Esophagus (tissue), 2 donors: ENCODE measurements around the gene LRP1B. TPM values are rescaled to one million over a fixed set of nuclear protein-coding genes. Genes with fewer than 3 reads are reported as not detected.

Experiments
- H3K27ac ChIP-seq, 2 donors: one replicate each; pipeline ENCODE4 v1.5.1; 2013; ENCODE audit warnings: low read depth in 2 of 2, mild to moderate bottlenecking in 2 of 2, inconsistent platforms in 1 of 2, low read length in 1 of 2, moderate library complexity in 1 of 2
- H3K27me3 ChIP-seq, 2 donors: one replicate each; pipeline ENCODE4 v1.6.1; 2013; ENCODE audit warnings: low read length in 2 of 2, control low read depth in 1 of 2, mild to moderate bottlenecking in 1 of 2; ENCODE audit not compliant: insufficient read depth in 2 of 2, control insufficient read depth in 1 of 2
- H3K36me3 ChIP-seq, 2 donors: one replicate each; pipeline ENCODE4 v1.6.1; 2013; ENCODE audit warnings: low read length in 1 of 2; ENCODE audit not compliant: control insufficient read depth in 2 of 2, insufficient read depth in 2 of 2
- H3K4me1 ChIP-seq, 2 donors: one replicate each; pipeline ENCODE4 v1.6.1; 2013; ENCODE audit warnings: low read length in 1 of 2; ENCODE audit not compliant: control insufficient read depth in 2 of 2, insufficient read depth in 2 of 2
- H3K4me3 ChIP-seq, 2 donors: one replicate each; pipeline ENCODE4 v1.5.1; 2013; ENCODE audit warnings: low read length in 2 of 2, mild to moderate bottlenecking in 2 of 2, low read depth in 1 of 2, moderate library complexity in 1 of 2
- H3K9me3 ChIP-seq, 2 donors: one replicate each; pipeline ENCODE4 v1.6.1; 2013; ENCODE audit warnings: mild to moderate bottlenecking in 2 of 2, low read depth in 1 of 2, low read length in 1 of 2, moderate library complexity in 1 of 2; ENCODE audit not compliant: control insufficient read depth in 2 of 2, insufficient read depth in 1 of 2
- WGBS, 2 donors: extraction: QIAGEN DNeasy Blood & Tissue Kit; methylation state at CpG; one replicate each; pipeline ENCODE4 v1.1.7; 2013; 5-methylcytosine and 5-hydroxymethylcytosine counted together
- polyA plus RNA-seq, 2 donors: library from polyadenylated mRNA; stranded (reverse); fragments of 200-250 nt; gene quantifications; one replicate each; pipeline ENCODE4 v1.2.3, GENCODE V29; 2013
- donor health status: healthy with polysubstance abuse.
- donor health status: Bipolar disorder and iron deficiency.

The LRP1B gene
- polyA plus RNA-seq, 2 donors: 0.02 to 0.10 TPM

DNA sequence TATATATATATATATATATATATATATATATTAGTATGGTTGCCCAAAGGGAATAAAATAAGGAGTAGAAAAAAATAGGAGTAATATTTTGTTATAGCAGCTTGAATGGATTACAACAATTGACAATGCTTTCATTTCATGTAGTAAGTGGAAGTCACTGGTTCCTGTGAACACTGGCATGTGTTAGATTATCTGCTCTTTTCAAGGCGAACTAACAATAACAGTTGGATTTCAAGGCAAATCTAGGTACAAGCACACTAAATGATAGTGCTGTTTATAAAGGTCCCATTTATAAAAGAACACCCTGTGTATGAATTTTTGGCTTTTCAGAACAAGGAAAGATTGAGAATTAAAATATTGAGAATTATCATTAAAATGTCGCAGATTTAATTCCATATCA lies 1535.7 kb downstream of the LRP1B start:
- no peaks in the 10 kb centered on the region for H3K4me1 ChIP-seq
- 67 to 77% methylated on average over 2 of the region's 2 CpGs for WGBS, 2 donors
- no peak overlapping the region for H3K4me3 ChIP-seq
- no peaks in the 10 kb centered on the region for H3K9me3 ChIP-seq
- H3K27ac ChIP-seq: no peak overlapping the region
- no peaks in the 10 kb centered on the region for H3K36me3 ChIP-seq
- H3K27me3 ChIP-seq: no peaks in the 10 kb centered on the region

DNA sequence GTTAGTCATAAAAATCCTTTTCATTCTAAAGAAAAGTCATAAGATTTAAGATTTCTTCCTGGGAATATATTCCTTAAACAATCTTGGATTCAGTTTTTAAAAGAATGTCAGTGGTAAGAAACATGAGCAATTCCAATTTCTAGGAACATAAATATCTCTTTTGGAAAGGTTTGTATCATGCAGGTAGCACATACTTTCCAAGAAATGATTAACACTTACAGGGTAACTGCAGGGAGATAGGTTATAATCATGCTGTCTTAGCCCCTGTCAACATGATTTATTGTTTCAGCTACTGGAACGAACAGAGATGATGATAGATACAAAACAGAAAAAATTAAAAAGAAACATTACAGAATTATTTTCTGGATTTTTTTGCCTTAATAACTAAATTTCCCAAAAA lies 1537.7 kb downstream of the LRP1B start:
- Histone ChIP-seq H3K4me1 (no peaks in the 10 kb centered on the region), H3K4me3 (no peak overlapping the region), H3K36me3 (no peaks in the 10 kb centered on the region), H3K27me3 (no peaks in the 10 kb centered on the region), H3K27ac (no peak overlapping the region), H3K9me3 (no peaks in the 10 kb centered on the region)
- WGBS, 2 donors: 19 to 32% methylated on average over 1 of the region's 1 CpG

DNA sequence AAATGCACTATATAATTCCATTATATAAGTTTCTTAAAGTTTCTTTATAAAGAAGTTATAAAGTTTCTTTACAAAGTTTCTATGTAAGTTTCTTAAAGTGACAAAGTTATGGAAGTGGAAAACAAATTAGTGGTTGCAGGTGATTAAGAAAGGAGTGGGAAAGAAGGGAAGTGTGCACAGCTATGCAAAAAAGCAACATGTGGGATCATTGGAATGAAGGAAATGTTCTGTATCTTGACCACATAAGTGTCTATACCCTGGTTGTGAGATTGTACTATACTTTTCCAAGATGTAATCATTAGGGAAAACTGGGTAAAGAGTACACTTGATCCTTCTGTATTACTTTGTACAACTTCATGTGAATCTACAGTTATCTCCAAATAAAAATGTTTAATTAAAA lies 1541.1 kb downstream of the LRP1B start:
- Histone ChIP-seq H3K36me3 (no peaks in the 10 kb centered on the region), H3K27me3 (no peaks in the 10 kb centered on the region), H3K27ac (no peak overlapping the region), H3K4me1 (no peaks in the 10 kb centered on the region), H3K9me3 (no peaks in the 10 kb centered on the region), H3K4me3 (no peak overlapping the region)

DNA sequence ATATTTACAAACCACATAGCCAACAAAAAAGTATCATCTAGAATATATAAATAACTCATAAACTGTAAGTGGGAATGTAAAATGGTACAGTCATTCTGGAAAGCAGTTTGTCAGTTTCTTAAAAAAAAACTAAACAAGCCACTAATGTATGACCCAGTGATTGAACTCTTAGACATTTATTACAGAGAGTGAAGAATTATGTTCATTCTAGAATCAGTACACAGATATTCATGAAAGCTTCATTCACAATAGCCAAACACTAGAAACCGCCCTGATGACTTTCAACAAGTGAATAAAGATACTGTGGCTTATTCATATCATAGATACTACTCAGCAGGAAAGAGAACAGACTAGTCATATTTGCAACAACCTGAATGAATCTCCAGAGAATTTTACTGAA lies 1541.5 kb downstream of the LRP1B start:
- no peaks in the 10 kb centered on the region for H3K4me1 ChIP-seq
- H3K36me3 ChIP-seq: no peaks in the 10 kb centered on the region
- no peak overlapping the region for H3K27ac ChIP-seq
- WGBS, 2 donors: 61 to 68% methylated on average over 1 of the region's 1 CpG
- no peak overlapping the region for H3K4me3 ChIP-seq
- no peaks in the 10 kb centered on the region for H3K9me3 ChIP-seq
- no peaks in the 10 kb centered on the region for H3K27me3 ChIP-seq

DNA sequence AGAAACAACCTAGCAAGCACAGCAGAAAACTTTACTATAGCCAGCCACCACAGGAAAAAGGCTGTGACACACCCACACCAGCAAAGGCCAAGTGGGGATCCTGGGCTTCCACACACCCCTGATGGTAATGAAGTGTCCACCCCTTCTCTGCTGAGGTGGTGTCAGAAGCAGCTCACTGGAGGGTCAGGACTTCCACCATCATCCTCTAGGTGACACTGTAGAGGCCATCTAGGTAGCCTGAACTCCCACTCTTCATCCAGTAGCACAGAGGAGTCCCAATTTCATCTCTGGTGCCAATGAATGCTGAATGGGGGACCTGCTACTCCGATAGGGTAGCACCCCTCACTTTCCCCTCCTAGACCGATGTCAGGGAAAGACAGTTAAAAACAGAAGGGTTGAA lies 1544.4 kb downstream of the LRP1B start:
- no peaks in the 10 kb centered on the region for H3K9me3 ChIP-seq
- H3K27ac ChIP-seq: no peak overlapping the region
- WGBS, 2 donors: 63 to 81% methylated on average over 2 of the region's 2 CpGs
- no peaks in the 10 kb centered on the region for H3K4me1 ChIP-seq
- no peak overlapping the region for H3K4me3 ChIP-seq
- no peaks in the 10 kb centered on the region for H3K36me3 ChIP-seq
- H3K27me3 ChIP-seq: no peaks in the 10 kb centered on the region

DNA sequence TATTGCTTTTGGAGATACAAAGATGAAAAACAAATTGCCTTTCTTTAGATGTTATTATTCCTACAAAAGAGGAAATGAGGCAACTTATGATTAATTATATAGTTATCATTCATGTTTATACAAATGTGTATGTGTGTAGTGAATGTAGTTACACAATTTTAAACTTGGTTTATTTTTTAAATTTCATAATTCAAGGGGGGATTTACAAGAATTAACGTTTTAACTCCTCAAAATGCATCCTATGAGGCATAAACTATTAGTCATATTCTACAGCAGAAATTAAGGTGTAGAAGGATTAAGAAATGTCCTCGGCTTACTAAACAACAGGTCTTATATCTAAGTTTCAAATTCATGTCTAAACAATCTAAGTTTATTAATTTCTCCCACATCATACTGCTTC lies 1545.8 kb downstream of the LRP1B start:
- no peaks in the 10 kb centered on the region for H3K27me3 ChIP-seq
- H3K4me1 ChIP-seq: no peaks in the 10 kb centered on the region
- H3K36me3 ChIP-seq: no peaks in the 10 kb centered on the region
- WGBS, 2 donors: 13 to 16% methylated on average over 2 of the region's 2 CpGs
- H3K27ac ChIP-seq: no peak overlapping the region
- no peaks in the 10 kb centered on the region for H3K9me3 ChIP-seq
- H3K4me3 ChIP-seq: no peak overlapping the region

DNA sequence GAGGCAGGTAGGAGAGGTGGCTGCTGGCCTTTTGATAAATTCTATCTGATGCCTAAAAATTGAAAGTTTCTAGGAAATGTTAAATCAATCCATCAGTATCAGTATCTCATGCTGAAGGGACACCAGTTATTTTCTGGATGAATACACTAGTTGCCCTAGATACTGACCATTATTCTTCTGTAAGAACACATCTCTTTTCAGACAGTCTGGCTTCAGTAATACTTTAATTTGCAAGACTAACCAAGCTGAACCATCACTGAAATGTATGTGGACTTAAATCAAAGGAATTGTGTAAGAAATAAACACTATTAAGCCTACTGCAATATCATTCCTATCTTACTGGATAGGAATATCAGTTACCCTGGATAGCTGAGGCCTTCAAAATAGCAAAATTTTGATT lies 1546.3 kb downstream of the LRP1B start:
- H3K4me3 ChIP-seq: no peak overlapping the region
- H3K36me3 ChIP-seq: no peaks in the 10 kb centered on the region
- H3K27me3 ChIP-seq: no peaks in the 10 kb centered on the region
- no peak overlapping the region for H3K27ac ChIP-seq
- H3K9me3 ChIP-seq: no peaks in the 10 kb centered on the region
- H3K4me1 ChIP-seq: no peaks in the 10 kb centered on the region

DNA sequence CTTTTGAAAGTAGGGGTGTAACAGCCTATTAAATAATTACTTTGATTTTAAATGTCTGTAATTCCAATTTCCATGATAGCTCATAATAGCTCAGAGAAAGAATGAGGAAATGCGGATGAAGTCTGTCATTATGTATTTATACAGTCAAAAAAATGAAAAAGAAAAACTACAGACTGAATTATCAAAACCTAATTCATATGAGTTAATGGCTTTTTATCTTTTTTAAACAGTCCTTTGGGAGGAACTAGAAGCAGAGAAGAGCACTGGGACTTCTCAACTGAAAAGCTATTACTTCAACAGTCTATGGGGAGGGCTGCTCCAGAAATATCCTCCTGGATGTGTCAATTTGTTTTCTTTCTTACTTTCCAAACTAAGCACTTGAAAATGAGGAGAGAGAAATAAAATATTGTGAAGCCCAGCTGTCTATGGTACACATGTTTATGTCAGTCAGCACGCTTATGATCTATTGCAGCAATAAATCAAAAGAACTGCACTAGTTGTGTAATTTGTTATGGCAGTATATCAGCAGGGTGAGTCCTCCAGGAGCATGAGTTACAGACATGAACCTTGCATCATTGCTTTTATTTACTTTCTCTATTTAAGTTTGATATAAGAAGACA lies 1550.2 kb downstream of the LRP1B start:
- Histone ChIP-seq H3K4me1 (no peaks in the 10 kb centered on the region), H3K4me3 (no peak overlapping the region), H3K27ac (no peak overlapping the region), H3K27me3 (no peaks in the 10 kb centered on the region), H3K9me3 (peaks cover 0 to 2% of the 10 kb centered on the region in 2 donors), H3K36me3 (no peaks in the 10 kb centered on the region)
- 54 to 74% methylated on average over 2 of the region's 2 CpGs for WGBS, 2 donors

DNA sequence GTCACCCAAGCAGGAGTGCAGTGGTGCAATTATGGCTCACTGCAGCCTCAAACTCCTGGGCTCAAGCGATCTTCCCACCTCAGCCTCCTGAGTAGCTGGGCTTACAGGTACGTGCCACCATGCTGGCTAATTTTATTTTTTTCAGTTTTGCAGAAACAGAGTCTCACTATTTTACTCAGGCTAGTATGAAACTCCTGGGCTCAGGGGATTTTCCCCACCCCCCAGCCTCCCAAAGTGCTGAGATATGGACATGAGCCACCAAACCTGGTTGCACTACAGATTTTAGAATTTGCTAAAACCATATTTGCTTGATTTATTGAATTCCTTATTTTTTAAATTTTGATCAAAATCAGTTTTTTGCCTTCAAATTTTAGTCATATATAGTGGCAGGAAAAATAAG lies 1553.4 kb downstream of the LRP1B start:
- peaks cover 0 to 2% of the 10 kb centered on the region in 2 donors for H3K9me3 ChIP-seq
- no peaks in the 10 kb centered on the region for H3K27me3 ChIP-seq
- H3K4me1 ChIP-seq: no peaks in the 10 kb centered on the region
- no peak overlapping the region for H3K27ac ChIP-seq
- H3K36me3 ChIP-seq: no peaks in the 10 kb centered on the region
- 77 to 87% methylated on average over 2 of the region's 2 CpGs for WGBS, 2 donors
- H3K4me3 ChIP-seq: no peak overlapping the region

DNA sequence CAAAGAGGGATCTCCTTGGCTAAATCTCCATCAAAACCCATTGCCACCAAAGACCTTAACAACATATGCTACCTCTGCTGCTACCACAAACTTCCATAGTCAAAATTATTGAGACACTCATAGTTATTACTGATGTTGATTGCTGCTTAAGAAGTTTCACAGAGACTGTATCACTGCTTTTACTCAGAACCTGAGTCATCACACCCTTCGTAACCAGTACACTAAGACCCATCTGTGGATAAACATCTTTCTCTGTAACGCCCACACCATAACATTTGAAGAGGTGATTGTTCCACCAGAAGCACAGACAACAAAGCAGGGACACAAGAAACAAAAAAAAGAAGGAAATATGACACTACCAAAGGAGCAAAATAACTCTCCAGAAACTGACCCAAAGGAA lies 1563.1 kb downstream of the LRP1B start:
- H3K9me3 ChIP-seq: peaks cover 0 to 2% of the 10 kb centered on the region in 2 donors
- no peaks in the 10 kb centered on the region for H3K36me3 ChIP-seq
- H3K4me1 ChIP-seq: no peaks in the 10 kb centered on the region
- 82 to 90% methylated on average over 2 of the region's 2 CpGs for WGBS, 2 donors
- H3K27me3 ChIP-seq: no peaks in the 10 kb centered on the region
- no peak overlapping the region for H3K4me3 ChIP-seq
- H3K27ac ChIP-seq: no peak overlapping the region
